Gastroesophageal sphincter (tissue), 4 donors: ENCODE data around the gene TAF11L13. TPM values are rescaled to one million over a fixed set of nuclear protein-coding genes. Genes with fewer than 3 reads are reported as not detected.

ENCODE experiments used
- ATAC-seq: fragments of 150-250 bp; one replicate; pipeline ENCODE4 v1.9.1; 2016; ENCODE audit warnings: mild to moderate bottlenecking, moderate library complexity
- H3K27ac ChIP-seq, 4 donors: fragments of 200-600 bp; sonication (generic) in 3 of 4; 1 replicate in 3 of 4; 2 replicates in 1 of 4; pipeline ENCODE4 v1.5.1; 2016 to 2019
- H3K27me3 ChIP-seq: fragments of 200-600 bp; sonication (generic); one replicate; pipeline ENCODE4 v1.5.1; 2019
- H3K36me3 ChIP-seq, 2 donors: fragments of 200-600 bp; sonication (generic); one replicate each; pipeline ENCODE4 v1.5.1; 2019; ENCODE audit warnings: control low read depth in 1 of 2
- H3K4me1 ChIP-seq, 3 donors: fragments of 200-600 bp; sonication (generic); 1 replicate in 2 of 3; 2 replicates in 1 of 3; pipeline ENCODE4 v1.5.1; 2016 to 2019; ENCODE audit warnings: control low read depth in 2 of 3
- H3K4me3 ChIP-seq, 2 donors: fragments of 200-600 bp; sonication (generic); one replicate each; pipeline ENCODE4 v1.5.1; 2019; ENCODE audit warnings: mild to moderate bottlenecking in 1 of 2, moderate library complexity in 1 of 2
- H3K9me3 ChIP-seq, 3 donors: fragments of 200-600 bp; sonication (generic); one replicate each; pipeline ENCODE4 v1.5.1; 2017 to 2019; ENCODE audit warnings: control low read depth in 2 of 3
- EP300 ChIP-seq: sonication (generic); formaldehyde crosslinking; IDR thresholded peaks from one replicate; pipeline ENCODE4 v1.6.1; 2017; ENCODE audit warnings: antibody characterized with exemption, mild to moderate bottlenecking
- POLR2A ChIP-seq, 2 donors: fragments of 450-650 bp; IDR thresholded peaks; one replicate each; pipeline ENCODE4 v1.6.1; 2017; ENCODE audit warnings: antibody characterized with exemption in 2 of 2, mild to moderate bottlenecking in 2 of 2, moderate library complexity in 1 of 2
- POLR2AphosphoS5 ChIP-seq: sonication (generic); formaldehyde crosslinking; IDR thresholded peaks from one replicate; pipeline ENCODE4 v1.6.1; 2017; ENCODE audit warnings: antibody characterized with exemption
- WGBS, 2 donors: methylation state at CpG; one replicate each; pipeline ENCODE4 v1.1.5; 2018; ENCODE audit warnings: low coverage in 1 of 2; 5-methylcytosine and 5-hydroxymethylcytosine counted together
- small RNA-seq, 4 donors: library from RNA; depleted of rRNA; stranded (forward); fragments of <200 nt; gene quantifications; one replicate each; pipeline ENCODE3, GENCODE V24; 2016
- total RNA-seq, 4 donors: library from RNA; depleted of rRNA; stranded (reverse); fragments of >200 nt; gene quantifications; one replicate each; pipeline ENCODE4 v1.1.0, GENCODE V29; 2016
- TF ChIP-seq, protein P1 (sequence below), 4 experiments: fragments of 200-600 bp in 2 of 4; fragments of 450-650 bp in 2 of 4; sonication (generic) in 1 of 4; IDR thresholded peaks; one replicate each; pipeline ENCODE4 v1.5.1; 2017 to 2019; ENCODE audit warnings: antibody characterized with exemption in 4 of 4, mild to moderate bottlenecking in 2 of 4, moderate library complexity in 2 of 4

TAF11L13 gene
- total RNA-seq, 4 donors from 2014 or later, result not detected

DNA sequence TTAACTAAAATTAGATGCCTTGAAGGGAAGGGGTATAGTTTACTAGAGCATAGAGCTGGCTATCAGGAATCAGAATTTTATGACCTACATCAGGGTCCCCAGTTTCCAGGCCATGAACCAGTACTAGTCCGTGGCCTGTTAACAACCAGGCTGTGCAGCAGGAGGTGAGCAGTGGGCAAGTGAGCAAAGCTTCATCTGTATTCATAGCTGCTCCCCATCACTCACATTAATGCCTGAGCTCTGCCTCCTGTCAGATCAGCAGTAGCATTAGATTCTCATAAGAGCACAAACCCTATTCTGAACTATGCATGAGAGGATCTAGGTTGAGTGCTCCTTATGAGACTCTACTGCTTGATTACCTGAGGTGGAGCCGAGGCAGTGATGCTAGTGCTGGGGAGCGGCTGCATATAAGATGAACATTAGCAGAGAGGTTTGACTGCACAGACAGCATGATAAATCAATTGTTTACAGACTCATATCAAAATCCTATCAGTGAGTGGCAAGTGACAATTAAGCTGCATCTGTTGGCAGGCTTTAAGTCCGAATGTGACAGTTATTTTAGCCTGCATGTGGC, 47.0 kb downstream of the TAF11L13 start:
- Histone ChIP-seq H3K36me3 (no peaks in the 10 kb centered on the region), H3K27me3 (no peaks in the 10 kb centered on the region), H3K9me3 (no peaks in the 10 kb centered on the region), H3K4me1 (no peaks in the 10 kb centered on the region), H3K27ac (no peak overlapping the region), H3K4me3 (no peak overlapping the region)
- TF ChIP-seq, protein P1, sequence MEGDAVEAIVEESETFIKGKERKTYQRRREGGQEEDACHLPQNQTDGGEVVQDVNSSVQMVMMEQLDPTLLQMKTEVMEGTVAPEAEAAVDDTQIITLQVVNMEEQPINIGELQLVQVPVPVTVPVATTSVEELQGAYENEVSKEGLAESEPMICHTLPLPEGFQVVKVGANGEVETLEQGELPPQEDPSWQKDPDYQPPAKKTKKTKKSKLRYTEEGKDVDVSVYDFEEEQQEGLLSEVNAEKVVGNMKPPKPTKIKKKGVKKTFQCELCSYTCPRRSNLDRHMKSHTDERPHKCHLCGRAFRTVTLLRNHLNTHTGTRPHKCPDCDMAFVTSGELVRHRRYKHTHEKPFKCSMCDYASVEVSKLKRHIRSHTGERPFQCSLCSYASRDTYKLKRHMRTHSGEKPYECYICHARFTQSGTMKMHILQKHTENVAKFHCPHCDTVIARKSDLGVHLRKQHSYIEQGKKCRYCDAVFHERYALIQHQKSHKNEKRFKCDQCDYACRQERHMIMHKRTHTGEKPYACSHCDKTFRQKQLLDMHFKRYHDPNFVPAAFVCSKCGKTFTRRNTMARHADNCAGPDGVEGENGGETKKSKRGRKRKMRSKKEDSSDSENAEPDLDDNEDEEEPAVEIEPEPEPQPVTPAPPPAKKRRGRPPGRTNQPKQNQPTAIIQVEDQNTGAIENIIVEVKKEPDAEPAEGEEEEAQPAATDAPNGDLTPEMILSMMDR (IDR thresholded peaks at IDR 0.05), result no peak
- TF ChIP-seq POLR2A (IDR thresholded peaks at IDR 0.05), result no peak
- TF ChIP-seq EP300, result no peak
- TF ChIP-seq POLR2AphosphoS5, result no peak
- WGBS, 2 donors, result 64 to 74% methylated on average over 2 to 3 of the region's 4 CpGs
- no peak for ATAC-seq

DNA sequence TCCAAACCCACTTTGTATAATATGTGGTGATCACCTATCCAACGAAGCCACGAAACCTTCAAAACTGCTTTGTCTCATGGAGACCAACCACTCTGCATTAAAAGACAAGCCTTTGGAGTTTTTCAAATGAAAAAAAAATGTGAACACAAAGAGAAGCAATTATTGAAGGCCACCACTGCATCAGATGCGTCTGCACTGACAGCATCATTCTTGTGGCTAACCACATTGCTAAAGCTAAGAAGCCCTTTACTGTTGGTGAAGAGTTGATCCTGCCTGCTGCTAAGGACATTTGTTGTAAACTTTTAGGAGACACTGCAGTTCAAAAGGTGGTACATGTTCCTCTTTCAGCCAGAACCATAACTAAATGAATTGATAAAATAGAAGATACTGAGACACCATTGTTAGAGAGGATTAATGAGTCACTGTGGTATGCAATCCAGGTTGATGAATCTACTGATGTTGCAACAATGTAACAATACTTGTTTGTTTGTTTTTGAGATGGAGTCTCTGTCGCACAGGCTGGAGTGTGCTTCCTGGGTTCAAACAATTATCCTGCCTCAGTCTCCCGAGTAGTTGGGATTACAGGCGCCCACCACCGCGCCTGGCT, 47.8 kb downstream of the TAF11L13 start:
- TF ChIP-seq, protein P1 (IDR thresholded peaks at IDR 0.05), result no peak
- no peak for TF ChIP-seq POLR2A (IDR thresholded peaks at IDR 0.05)
- TF ChIP-seq EP300, result no peak
- no peak for TF ChIP-seq POLR2AphosphoS5
- no peak overlapping the region for H3K4me3 ChIP-seq
- 82 to 91% methylated on average over 3 to 6 of the region's 8 CpGs for WGBS, 2 donors
- no peaks in the 10 kb centered on the region for H3K9me3 ChIP-seq
- no peak overlapping the region for H3K27ac ChIP-seq
- no peaks in the 10 kb centered on the region for H3K36me3 ChIP-seq
- no peaks in the 10 kb centered on the region for H3K27me3 ChIP-seq
- no peak for ATAC-seq
- H3K4me1 ChIP-seq, result no peaks in the 10 kb centered on the region

DNA sequence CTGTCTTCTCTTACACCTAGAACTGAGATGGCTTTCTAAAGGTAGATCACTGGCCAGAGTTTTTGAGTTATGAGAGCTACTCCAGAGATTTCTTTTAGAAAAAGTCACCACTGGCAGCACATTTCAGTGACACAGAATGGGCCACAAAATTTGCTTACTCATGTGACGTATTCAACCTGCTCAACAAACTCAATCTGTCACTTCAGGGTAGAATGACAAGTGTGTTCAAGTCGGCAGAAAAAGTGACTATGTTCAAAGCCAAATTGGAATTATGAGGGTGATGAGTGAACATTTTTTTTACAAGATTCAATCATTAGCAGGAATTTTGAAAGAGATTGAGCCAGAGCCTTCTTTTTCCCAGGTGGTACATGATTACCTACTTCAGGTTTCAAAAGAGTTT, 48.8 kb downstream of the TAF11L13 start:
- ATAC-seq, result no peak
- no peaks in the 10 kb centered on the region for H3K36me3 ChIP-seq
- no peaks in the 10 kb centered on the region for H3K27me3 ChIP-seq
- no peak overlapping the region for H3K4me3 ChIP-seq
- H3K27ac ChIP-seq, result no peak overlapping the region
- 56 to 91% methylated on average over 2 of the region's 2 CpGs for WGBS, 2 donors
- TF ChIP-seq, protein P1 (IDR thresholded peaks at IDR 0.05), result no peak
- TF ChIP-seq POLR2AphosphoS5 (no peak), EP300 (no peak), POLR2A (IDR thresholded peaks at IDR 0.05) (no peak)
- no peaks in the 10 kb centered on the region for H3K4me1 ChIP-seq
- no peaks in the 10 kb centered on the region for H3K9me3 ChIP-seq

Small RNAs within 50 kb of the gene (small RNA-seq; reads per million reads assigned to genes)
- gene AC233724.1, result 0 reads per million in 4 donors
- 0 reads per million in 4 donors for gene AC233724.12
- gene AC233724.2, result 0 reads per million in 4 donors
- 0 reads per million in 4 donors for gene AC233724.3
- gene AC233724.4, result 0 reads per million in 4 donors
- 0 reads per million in 4 donors for gene AC233724.6
- 0 reads per million in 4 donors for gene AC233724.7

Other genes with a start within 250 kb of the TAF11L13 start
- gene TAF11L2, start 133.9 kb upstream of the TAF11L13 start, total RNA-seq, result not detected
- gene TAF11L3, start 113.7 kb upstream of the TAF11L13 start, total RNA-seq, result not detected
- gene TAF11L4, start 110.3 kb upstream of the TAF11L13 start, total RNA-seq, result not detected
- not detected for gene TAF11L5, start 106.9 kb upstream of the TAF11L13 start, total RNA-seq
- gene TAF11L6, start 103.4 kb upstream of the TAF11L13 start, total RNA-seq, result not detected
- gene TAF11L7, start 46.3 kb upstream of the TAF11L13 start, total RNA-seq, result not detected
- not detected for gene TAF11L8, start 41.1 kb upstream of the TAF11L13 start, total RNA-seq
- not detected for gene TAF11L9, start 37.7 kb upstream of the TAF11L13 start, total RNA-seq
- gene TAF11L10, start 34.3 kb upstream of the TAF11L13 start, total RNA-seq, result not detected
- gene TAF11L11, start 27.9 kb upstream of the TAF11L13 start, total RNA-seq, result not detected
- not detected for gene TAF11L12, start 21.7 kb upstream of the TAF11L13 start, total RNA-seq
- not detected for gene TAF11L14, start 2.4 kb downstream of the TAF11L13 start, total RNA-seq